Activated CD8-positive, alpha-beta memory T cell treated with anti-CD3 and anti-CD28 coated beads for 1 hour (primary cell): ENCODE results near the gene IFITM1.
"Not testable (repeated sequence)": the region's sequence is repeated elsewhere in the genome, so short reads cannot be mapped to it uniquely, and the experiment has no call there.

Experiments used
- DNase-seq, 2 donors: peaks; one replicate each; pipeline ENCODE4 v3.0.0-alpha.2; 2020; ENCODE audit warnings: low read depth in 1 of 2; ENCODE audit errors: extremely low read depth in 1 of 2

Gene IFITM1

DNA sequence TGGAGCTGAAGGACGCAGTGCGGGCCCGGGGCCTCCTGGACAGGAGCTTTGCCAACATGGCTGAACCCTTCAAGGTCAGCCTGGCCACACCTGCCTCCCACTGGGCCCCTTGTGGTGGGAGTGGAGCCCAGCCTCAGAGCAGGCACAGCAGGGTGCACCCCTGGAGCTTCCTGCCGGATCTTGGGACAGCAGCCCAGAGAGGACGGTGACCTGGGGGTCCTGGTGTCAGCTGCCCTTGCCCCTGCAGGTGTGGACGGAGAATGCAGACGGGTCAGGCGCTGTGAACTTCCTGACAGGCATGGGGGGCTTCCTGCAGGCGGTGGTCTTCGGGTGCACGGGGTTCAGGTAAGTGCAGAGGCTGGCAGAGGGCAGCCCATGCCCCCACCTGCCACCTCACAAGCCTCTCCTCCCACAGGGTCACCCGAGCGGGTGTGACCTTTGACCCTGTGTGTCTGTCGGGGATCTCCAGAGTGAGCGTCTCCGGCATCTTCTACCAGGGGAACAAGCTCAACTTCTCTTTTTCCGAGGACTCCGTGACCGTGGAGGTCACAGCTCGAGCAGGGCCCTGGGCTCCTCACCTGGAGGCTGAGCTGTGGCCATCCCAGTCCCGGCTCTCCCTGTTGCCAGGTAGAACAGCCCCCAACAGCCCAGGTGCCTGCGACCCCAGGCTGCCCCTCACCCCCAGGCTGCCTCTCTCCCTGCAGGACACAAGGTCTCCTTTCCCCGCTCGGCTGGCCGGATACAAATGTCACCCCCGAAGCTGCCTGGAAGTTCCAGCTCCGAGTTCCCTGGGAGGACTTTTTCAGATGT lies 19.8 kb upstream of the IFITM1 start:
- no peak for DNase-seq

DNA sequence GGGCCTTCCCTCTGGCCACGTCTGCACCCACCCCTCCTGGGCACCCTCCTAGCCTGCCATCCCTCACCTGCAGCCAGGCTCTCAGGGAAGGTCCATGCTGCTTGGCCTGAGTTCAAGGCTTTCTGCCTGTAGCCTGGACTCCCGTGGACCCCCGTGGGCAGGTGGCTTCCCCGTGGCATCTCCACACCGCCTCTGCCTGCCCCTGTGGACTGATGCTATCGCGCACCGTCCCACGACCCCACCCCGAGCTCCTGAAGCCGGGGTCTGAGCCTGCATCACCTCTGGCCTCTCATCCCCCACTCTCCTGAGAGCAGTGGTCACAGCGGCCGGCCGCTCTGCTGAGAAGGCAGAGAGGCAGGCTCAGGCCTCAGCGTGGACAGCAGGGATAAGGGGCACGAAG lies 19.1 kb upstream of the IFITM1 start:
- no peak for DNase-seq

GRCh38 chr11:295351-296170 lies 18.3 kb upstream of the IFITM1 start:
- DNase-seq: no peak

- no peak for DNase-seq
Measured at GRCh38 chr11:296171-297050, 17.4 kb upstream of the IFITM1 start.

- no peak for DNase-seq
Measured at GRCh38 chr11:297051-297585, 16.7 kb upstream of the IFITM1 start.

GRCh38 chr11:297586-298405 lies 16.0 kb upstream of the IFITM1 start:
- no peak for DNase-seq

GRCh38 chr11:298406-299065 lies 15.3 kb upstream of the IFITM1 start:
- no peak for DNase-seq

- DNase-seq: peak in 1 of 2 donors; percentile 45
Measured at GRCh38 chr11:299081-299891, 14.6 kb upstream of the IFITM1 start, which contains the start of gene IFITM5. IFITM5 (minus strand) TSS chr11:299526; CDS start chr11:299490, 36 bp downstream.

DNA sequence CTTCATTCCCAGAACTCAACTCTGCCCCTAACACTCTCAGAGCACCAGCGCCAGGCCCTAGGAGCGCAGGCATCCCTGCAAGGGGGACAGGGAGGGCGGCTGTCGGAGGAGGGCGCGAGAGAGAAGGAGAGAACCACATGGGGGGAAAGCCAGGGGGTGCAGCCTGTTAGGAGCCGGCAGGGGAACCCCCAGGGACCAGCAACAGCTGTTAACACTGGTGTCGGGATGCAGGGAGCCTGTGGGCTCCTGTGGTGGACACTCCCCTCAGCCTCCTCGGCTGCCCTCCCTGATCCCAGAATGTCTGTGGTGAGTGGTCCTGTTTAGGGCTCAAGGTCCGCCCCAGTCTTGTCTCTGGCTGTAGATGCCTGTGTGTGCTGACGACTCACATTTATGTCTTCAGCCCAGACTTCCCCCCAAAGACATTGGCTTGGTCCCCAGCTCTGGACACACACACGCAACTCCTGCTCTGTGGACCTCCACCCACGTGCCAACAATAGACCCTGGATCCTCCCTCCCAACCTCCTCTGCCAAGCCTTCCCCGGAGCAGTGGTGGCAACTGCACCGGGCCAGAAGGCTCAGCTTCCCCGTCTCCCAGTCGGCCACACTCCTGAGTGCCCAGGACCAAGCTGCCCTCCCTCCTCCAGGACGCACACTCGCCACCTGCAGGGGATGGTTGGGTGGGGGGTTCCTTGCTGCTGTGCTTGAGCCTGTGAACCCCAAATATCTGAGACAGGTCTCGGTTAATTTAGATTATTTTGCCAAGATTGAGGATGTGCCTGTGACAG lies 13.7 kb upstream of the IFITM1 start:
- peak in 1 of 2 donors; percentile 50 for DNase-seq

GRCh38 chr11:303363-303762 lies 10.5 kb upstream of the IFITM1 start:
- no peak for DNase-seq

DNA sequence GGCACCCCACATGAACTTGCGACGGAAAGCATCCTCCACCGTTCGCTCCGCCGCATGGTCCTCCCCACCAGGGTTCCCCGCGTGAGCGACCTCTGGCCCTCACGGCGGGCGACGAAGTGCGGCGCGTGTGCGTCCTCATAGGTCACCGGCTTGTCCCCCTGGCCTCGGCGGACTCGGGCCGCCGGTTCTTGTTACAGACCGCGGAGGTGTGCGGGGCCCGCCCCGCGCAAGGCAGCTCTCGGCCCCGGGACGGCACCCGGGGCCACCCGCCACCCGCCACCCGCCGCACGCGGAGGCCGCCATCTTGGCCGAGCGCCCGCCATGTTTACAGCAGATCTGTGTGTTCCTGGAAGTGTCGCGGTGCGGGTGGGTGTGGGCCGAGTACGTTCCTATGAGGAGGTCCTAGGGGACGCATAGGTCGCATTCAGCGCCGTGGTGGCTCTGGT lies 9.8 kb upstream of the IFITM1 start:
- no peak for DNase-seq

- no peak for DNase-seq
Measured at GRCh38 chr11:304915-305843, 8.7 kb upstream of the IFITM1 start.

GRCh38 chr11:305844-306211 lies 8.0 kb upstream of the IFITM1 start:
- no peak for DNase-seq

GRCh38 chr11:306645-307371 lies 7.0 kb upstream of the IFITM1 start:
- DNase-seq: no peak

DNA sequence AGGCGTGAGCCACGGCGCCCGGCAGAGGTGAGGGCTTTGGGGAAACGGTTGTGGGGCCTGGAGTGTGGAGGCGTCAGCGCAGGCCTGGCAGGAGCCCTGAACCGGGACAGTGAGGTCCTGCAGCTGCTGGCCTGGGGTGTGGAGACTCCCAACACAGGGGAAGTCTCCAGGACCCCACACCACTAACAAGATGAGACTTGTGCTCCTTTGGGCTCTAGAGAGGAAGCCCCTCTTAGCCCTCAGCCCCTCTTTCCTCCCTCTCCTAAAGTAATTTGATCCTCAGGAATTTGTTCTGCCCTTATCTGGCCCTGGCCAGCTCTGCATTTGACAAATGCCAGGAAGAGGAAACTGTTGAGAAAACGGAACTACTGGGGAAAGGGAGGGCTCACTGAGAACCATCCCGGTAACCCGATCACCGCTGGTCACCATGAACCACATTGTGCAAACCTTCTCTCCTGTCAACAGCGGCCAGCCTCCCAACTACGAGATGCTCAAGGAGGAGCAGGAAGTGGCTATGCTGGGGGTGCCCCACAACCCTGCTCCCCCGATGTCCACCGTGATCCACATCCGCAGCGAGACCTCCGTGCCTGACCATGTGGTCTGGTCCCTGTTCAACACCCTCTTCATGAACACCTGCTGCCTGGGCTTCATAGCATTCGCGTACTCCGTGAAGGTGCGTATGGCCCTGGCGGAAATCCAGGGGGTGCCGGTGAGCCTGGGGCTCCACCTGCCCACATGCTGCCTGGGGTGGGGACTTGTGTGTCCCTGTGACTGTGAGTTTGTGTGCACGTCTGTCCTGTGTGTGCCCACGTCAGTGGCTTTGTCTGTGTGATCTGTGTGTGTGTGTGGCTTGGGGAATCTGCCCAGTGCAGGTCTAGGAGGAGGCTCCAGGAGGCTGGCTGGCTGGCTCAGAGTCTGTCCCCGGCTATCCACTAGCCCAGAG lies 5.8 kb upstream of the IFITM1 start, which contains the start of gene IFITM2:
TSS of gene IFITM2 (plus strand) at position 51 of the 943 bp plus-strand sequence. CDS start at position 428, 377 bp downstream.
- not testable (repeated sequence) for DNase-seq
